HFF-Myc (cell line): ENCODE data around the gene SPEN.
A peak's percentile ranks its signal among the peaks of the same experiment; 100 is the strongest.

Source experiments
- DNase-seq: peaks from one replicate; pipeline ENCODE4 v3.0.0-alpha.2; 2011; ENCODE audit warnings: low read depth; ENCODE audit errors: extremely low read depth
- H3K4me3 ChIP-seq: replicated peaks from 2 replicates; pipeline ENCODE4 v1.5.1; 2011; ENCODE audit warnings: low read depth, mild to moderate bottlenecking, control low read depth, low read length
- CTCF ChIP-seq: IDR thresholded peaks from 2 replicates; pipeline ENCODE4 v1.5.1; 2012; ENCODE audit warnings: mild to moderate bottlenecking, low read depth, low read length, control low read depth; ENCODE audit errors: missing control alignments

SPEN gene

GRCh38 chr1:15847893-15848142 lies 311 bp downstream of the SPEN start:
- no peak for TF ChIP-seq CTCF
- peak overlapping the region; percentile 75 for H3K4me3 ChIP-seq
- no peak for DNase-seq

- DNase-seq: no peak
- peak overlapping the region; percentile 75 for H3K4me3 ChIP-seq
- TF ChIP-seq CTCF: no peak
Observed at GRCh38 chr1:15848143-15848928, 829 bp downstream of the SPEN start.

- no peak for TF ChIP-seq CTCF
- peak; percentile 47 for DNase-seq
Observed at GRCh38 chr1:15848929-15849774, 1.6 kb downstream of the SPEN start.

GRCh38 chr1:15849775-15850324 lies 2.3 kb downstream of the SPEN start:
- TF ChIP-seq CTCF: no peak

More at GRCh38 chr1:15848929-15849774, 1.6 kb downstream of the SPEN start:
- H3K4me3 ChIP-seq: peak overlapping the region; percentile 75

GRCh38 chr1:15850471-15851001 lies 3.0 kb downstream of the SPEN start:
- TF ChIP-seq CTCF: no peak
- DNase-seq: no peak
- peak overlapping the region; percentile 75 for H3K4me3 ChIP-seq

More at GRCh38 chr1:15849775-15850324, 2.3 kb downstream of the SPEN start:
- peak overlapping the region; percentile 75 for H3K4me3 ChIP-seq
- no peak for DNase-seq

GRCh38 chr1:15851210-15852035 lies 3.9 kb downstream of the SPEN start:
- no peak overlapping the region for H3K4me3 ChIP-seq
- TF ChIP-seq CTCF: no peak
- DNase-seq: no peak
